AG04449 (cell line): ENCODE measurements around the gene ELL.

ENCODE experiments used
- CTCF ChIA-PET: fragments of 350-600 bp; formaldehyde crosslinking; extraction: SDS; loops from one replicate; lab custom pipeline; 2021; ENCODE audit warnings: antibody characterized with exemption; lab: Yijun Ruan, JAX
- POLR2A ChIA-PET: fragments of 400-600, 350-600 bp; formaldehyde crosslinking; extraction: SDS; loops from one replicate; lab custom pipeline; 2020; ENCODE audit warnings: antibody characterized with exemption, inconsistent platforms; lab: Yijun Ruan, JAX
- DNase-seq: peaks from one replicate; pipeline ENCODE4 v3.0.0-alpha.2; 2010; ENCODE audit warnings: low read depth, low spot score
- H3K4me3 ChIP-seq: 2 replicates; pipeline ENCODE4 v1.5.1; 2011; ENCODE audit warnings: low read depth, mild to moderate bottlenecking, control low read depth, low read length
- CTCF ChIP-seq: IDR thresholded peaks from one replicate; pipeline ENCODE4 v1.5.1; 2011; ENCODE audit warnings: mild to moderate bottlenecking, moderate library complexity, low read length, control low read depth, inconsistent platforms; ENCODE audit not compliant: insufficient read depth; ENCODE audit errors: missing control alignments

The ELL gene

GRCh38 chr19:18480006-18480691 lies 41.7 kb downstream of the ELL start:
- ChIA-PET POLR2A (interaction anchor here (1.0 to 1.1 kb wide), 2 partner anchors 13 to 22 kb away, joined by 3 to 7 read pairs; no protein-coding TSS in a partner anchor), CTCF (interaction anchor here (1.0 to 16.0 kb wide), 6 partner anchors 9 to 367 kb away, joined by 3 to 117 read pairs (median 4); no protein-coding TSS in a partner anchor)
- no peak overlapping the region; the same call in 1 of the 2 replicates for H3K4me3 ChIP-seq
- no peak for DNase-seq
- no peak for TF ChIP-seq CTCF

GRCh38 chr19:18478545-18479311 lies 43.1 kb downstream of the ELL start:
- CTCF ChIA-PET: interaction anchor here (1.0 to 16.0 kb wide), 4 partner anchors 9 to 17 kb away, joined by 4 to 117 read pairs (median 36); no protein-coding TSS in a partner anchor
- no peak for TF ChIP-seq CTCF
- POLR2A ChIA-PET: no interaction called here
- DNase-seq: peak; percentile 67
- no peak overlapping the region for H3K4me3 ChIP-seq

GRCh38 chr19:18477974-18478373 lies 43.9 kb downstream of the ELL start:
- TF ChIP-seq CTCF: no peak
- POLR2A ChIA-PET: no interaction called here
- DNase-seq: no peak
- CTCF ChIA-PET: interaction anchor here (1.0 to 16.0 kb wide), 4 partner anchors 8 to 16 kb away, joined by 4 to 117 read pairs (median 36); no protein-coding TSS in a partner anchor
- no peak overlapping the region for H3K4me3 ChIP-seq

GRCh38 chr19:18477042-18477779 lies 44.7 kb downstream of the ELL start:
- POLR2A ChIA-PET: no interaction called here
- no peak overlapping the region for H3K4me3 ChIP-seq
- TF ChIP-seq CTCF: no peak
- DNase-seq: no peak
- CTCF ChIA-PET: interaction anchor here (0.9 to 16.0 kb wide), 4 partner anchors 7 to 16 kb away, joined by 3 to 117 read pairs (median 35); no protein-coding TSS in a partner anchor

GRCh38 chr19:18476507-18477041 lies 45.3 kb downstream of the ELL start:
- H3K4me3 ChIP-seq: no peak overlapping the region
- ChIA-PET POLR2A (no interaction called here), CTCF (interaction anchor here (0.9 to 16.0 kb wide), 4 partner anchors 8 to 15 kb away, joined by 3 to 117 read pairs (median 4); no protein-coding TSS in a partner anchor)
- TF ChIP-seq CTCF: no peak
- DNase-seq: no peak
